Measurements from ENCODE around the gene SPRED3.

The SPRED3 gene

GRCh38 chr19:38437917-38438316 is 49.4 kb downstream of the SPRED3 start:
- Histone ChIP-seq H3K79me2 (ENCODE audit: insufficient read depth, low read length) (no peaks in the 10 kb centered on the region), H3K4me2 (ENCODE audit: low read depth, low read length, poor library complexity, severe bottlenecking) (no peak overlapping the region), H3K4me1 (ENCODE audit: insufficient read depth, low read length, poor library complexity, severe bottlenecking) (no peaks in the 10 kb centered on the region), H3K9ac (ENCODE audit: low read depth, low read length, poor library complexity, severe bottlenecking) (no peak overlapping the region), H2AFZ (ENCODE audit: low read length) (no peak overlapping the region), H4K20me1 (ENCODE audit: insufficient read depth, low read length, poor library complexity, severe bottlenecking) (no peaks in the 10 kb centered on the region), H3K27me3 (ENCODE audit: insufficient read depth, low read length, poor library complexity, severe bottlenecking) (no peaks in the 10 kb centered on the region), H3K9me3 (ENCODE audit: insufficient read depth, low read depth, low read length) (no peaks in the 10 kb centered on the region), H3K4me3 (ENCODE audit: low read length, poor library complexity, severe bottlenecking) (no peak overlapping the region), H3K9me2 (replicated peaks; ENCODE audit: low read depth, low read length) (no peaks in the 10 kb centered on the region), H3K36me3 (ENCODE audit: insufficient read depth, low read length) (no peaks in the 10 kb centered on the region), H3F3A (ENCODE audit: low read depth) (no peaks in the 10 kb centered on the region)
- TF ChIP-seq, protein P1, sequence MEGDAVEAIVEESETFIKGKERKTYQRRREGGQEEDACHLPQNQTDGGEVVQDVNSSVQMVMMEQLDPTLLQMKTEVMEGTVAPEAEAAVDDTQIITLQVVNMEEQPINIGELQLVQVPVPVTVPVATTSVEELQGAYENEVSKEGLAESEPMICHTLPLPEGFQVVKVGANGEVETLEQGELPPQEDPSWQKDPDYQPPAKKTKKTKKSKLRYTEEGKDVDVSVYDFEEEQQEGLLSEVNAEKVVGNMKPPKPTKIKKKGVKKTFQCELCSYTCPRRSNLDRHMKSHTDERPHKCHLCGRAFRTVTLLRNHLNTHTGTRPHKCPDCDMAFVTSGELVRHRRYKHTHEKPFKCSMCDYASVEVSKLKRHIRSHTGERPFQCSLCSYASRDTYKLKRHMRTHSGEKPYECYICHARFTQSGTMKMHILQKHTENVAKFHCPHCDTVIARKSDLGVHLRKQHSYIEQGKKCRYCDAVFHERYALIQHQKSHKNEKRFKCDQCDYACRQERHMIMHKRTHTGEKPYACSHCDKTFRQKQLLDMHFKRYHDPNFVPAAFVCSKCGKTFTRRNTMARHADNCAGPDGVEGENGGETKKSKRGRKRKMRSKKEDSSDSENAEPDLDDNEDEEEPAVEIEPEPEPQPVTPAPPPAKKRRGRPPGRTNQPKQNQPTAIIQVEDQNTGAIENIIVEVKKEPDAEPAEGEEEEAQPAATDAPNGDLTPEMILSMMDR (conservative IDR thresholded peaks at IDR 0.05; ENCODE audit: low read length) = no peak
- TF ChIP-seq EZH2phosphoT487 (IDR thresholded peaks at IDR 0.05; ENCODE audit: borderline replicate concordance) = no peak

DNA sequence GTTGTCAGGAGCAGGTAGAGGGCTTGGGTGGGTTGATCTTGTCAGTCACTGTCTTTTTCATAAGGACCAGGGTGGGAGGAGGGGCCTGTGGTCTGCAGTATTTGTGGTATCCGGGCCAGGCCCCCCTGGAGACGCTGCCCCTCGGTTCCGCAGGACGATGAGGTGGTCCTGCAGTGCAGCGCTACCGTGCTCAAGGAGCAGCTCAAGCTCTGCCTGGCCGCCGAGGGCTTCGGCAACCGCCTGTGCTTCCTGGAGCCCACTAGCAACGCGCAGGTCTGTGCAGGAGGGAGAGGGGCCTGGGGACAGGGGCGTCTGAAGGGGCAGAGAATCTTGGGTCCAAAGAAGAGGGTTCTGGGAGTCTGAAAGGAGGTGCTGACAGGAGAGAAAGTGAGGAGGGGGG is 52.1 kb downstream of the SPRED3 start:
- TF ChIP-seq, protein P1 (conservative IDR thresholded peaks at IDR 0.05; ENCODE audit: low read length) = no peak
- no peaks in the 10 kb centered on the region for H3K9me2 ChIP-seq (replicated peaks; ENCODE audit: low read depth, low read length)
- no peak overlapping the region for H3K4me3 ChIP-seq (ENCODE audit: low read length, poor library complexity, severe bottlenecking)
- H3K4me2 ChIP-seq (ENCODE audit: low read depth, low read length, poor library complexity, severe bottlenecking) = no peak overlapping the region
- H3K36me3 ChIP-seq (ENCODE audit: insufficient read depth, low read length) = no peaks in the 10 kb centered on the region
- no peaks in the 10 kb centered on the region for H3F3A ChIP-seq (ENCODE audit: low read depth)
- no peak overlapping the region for H3K9ac ChIP-seq (ENCODE audit: low read depth, low read length, poor library complexity, severe bottlenecking)
- H3K4me1 ChIP-seq (ENCODE audit: insufficient read depth, low read length, poor library complexity, severe bottlenecking) = no peaks in the 10 kb centered on the region
- no peaks in the 10 kb centered on the region for H3K79me2 ChIP-seq (ENCODE audit: insufficient read depth, low read length)
- no peaks in the 10 kb centered on the region for H3K27me3 ChIP-seq (ENCODE audit: insufficient read depth, low read length, poor library complexity, severe bottlenecking)
- H4K20me1 ChIP-seq (ENCODE audit: insufficient read depth, low read length, poor library complexity, severe bottlenecking) = no peaks in the 10 kb centered on the region
- H3K9me3 ChIP-seq (ENCODE audit: insufficient read depth, low read depth, low read length) = no peaks in the 10 kb centered on the region
- no peak overlapping the region for H2AFZ ChIP-seq (ENCODE audit: low read length)

DNA sequence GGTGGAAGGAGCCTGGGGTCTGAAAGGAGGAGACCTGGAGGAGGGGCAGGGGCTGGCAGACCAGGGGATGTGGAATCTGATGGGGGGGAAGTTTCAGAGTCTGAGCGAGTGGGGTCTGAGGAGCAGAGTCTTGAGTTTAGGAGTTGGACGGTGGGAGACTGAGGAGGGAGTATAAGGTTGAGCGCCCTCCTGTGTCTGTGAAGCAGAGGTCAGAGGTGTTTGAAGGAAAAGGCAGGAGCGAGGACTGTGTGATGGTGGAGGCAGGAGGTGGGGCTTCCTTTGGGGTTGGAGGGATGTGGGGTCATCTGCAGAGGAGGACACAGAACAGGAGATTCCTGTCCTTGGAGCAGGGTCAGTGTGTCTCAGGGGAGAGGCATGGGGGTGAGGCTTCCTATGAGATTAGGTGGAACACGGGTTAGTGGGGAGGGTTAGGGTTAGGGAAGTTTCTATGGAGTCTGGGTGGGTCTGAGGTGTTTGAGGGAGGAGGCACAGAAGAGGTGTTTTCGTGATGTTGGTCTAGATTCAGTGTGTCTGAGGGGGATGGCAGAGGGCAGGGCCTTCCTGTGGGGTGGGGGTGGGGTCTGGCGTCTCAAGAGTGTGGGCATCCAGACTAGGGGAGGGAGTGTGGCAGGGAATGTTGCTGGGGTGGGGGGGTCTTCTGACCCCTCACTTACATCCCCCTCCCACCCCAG is 53.3 kb downstream of the SPRED3 start:
- TF ChIP-seq, protein P1 (conservative IDR thresholded peaks at IDR 0.05; ENCODE audit: low read length) = peak; percentile 63
- TF ChIP-seq EZH2phosphoT487 (IDR thresholded peaks at IDR 0.05; ENCODE audit: borderline replicate concordance) = no peak
- H3K27me3 ChIP-seq (ENCODE audit: insufficient read depth, low read length, poor library complexity, severe bottlenecking) = no peaks in the 10 kb centered on the region
- no peaks in the 10 kb centered on the region for H3F3A ChIP-seq (ENCODE audit: low read depth)
- H3K9me3 ChIP-seq (ENCODE audit: insufficient read depth, low read depth, low read length) = no peaks in the 10 kb centered on the region
- H3K4me1 ChIP-seq (ENCODE audit: insufficient read depth, low read length, poor library complexity, severe bottlenecking) = no peaks in the 10 kb centered on the region
- H3K79me2 ChIP-seq (ENCODE audit: insufficient read depth, low read length) = no peaks in the 10 kb centered on the region
- no peak overlapping the region for H3K9ac ChIP-seq (ENCODE audit: low read depth, low read length, poor library complexity, severe bottlenecking)
- no peaks in the 10 kb centered on the region for H4K20me1 ChIP-seq (ENCODE audit: insufficient read depth, low read length, poor library complexity, severe bottlenecking)
- no peak overlapping the region for H3K4me3 ChIP-seq (ENCODE audit: low read length, poor library complexity, severe bottlenecking)
- H2AFZ ChIP-seq (ENCODE audit: low read length) = peak overlapping the region; percentile 46; the same call in 1 of the 2 replicates
- no peaks in the 10 kb centered on the region for H3K9me2 ChIP-seq (replicated peaks; ENCODE audit: low read depth, low read length)
- H3K4me2 ChIP-seq (ENCODE audit: low read depth, low read length, poor library complexity, severe bottlenecking) = no peak overlapping the region
- H3K36me3 ChIP-seq (ENCODE audit: insufficient read depth, low read length) = no peaks in the 10 kb centered on the region
